GM19455 (cell line): Measurements from ENCODE around the gene CCDC116.

Experiments
- ATAC-seq: cut with Tn5 transposase; IDR thresholded peaks from one replicate; pipeline ENCODE4 v1.9.1; 2021; ENCODE audit not compliant: unreplicated experiment

The CCDC116 gene

DNA sequence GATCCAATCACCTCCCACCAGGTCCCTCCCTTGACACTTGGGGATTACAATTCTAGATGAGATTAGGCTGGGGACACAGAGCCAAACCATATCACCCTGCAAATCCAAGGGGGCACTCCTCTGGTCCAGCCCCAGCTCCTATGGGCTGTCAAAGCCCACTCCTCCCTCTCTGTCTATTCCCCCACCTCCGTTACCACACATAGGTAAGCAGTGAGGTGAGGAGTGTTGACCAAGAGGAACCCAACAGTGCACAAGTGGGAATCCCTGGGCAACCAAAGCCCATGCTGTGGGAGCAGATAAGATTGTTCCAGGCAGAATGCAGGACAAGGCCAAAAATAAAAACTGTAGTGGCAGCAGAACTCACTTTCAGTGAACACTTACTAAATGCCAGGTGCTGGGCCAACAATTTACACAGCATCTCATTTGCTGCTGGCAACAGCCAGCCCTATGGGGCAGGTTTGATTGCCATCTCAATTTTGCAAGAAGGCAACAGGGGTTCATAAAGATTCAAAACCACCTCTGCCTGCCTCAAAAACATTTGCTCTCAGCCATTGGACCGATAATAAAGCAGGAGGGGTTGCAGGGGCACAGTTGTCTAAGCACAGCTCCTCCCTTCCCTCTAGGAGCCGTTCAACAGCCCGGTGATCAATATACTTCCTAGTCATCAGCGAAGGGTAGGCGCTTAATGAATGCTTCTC lies 18.4 kb downstream of the CCDC116 start:
- ATAC-seq = no peak

DNA sequence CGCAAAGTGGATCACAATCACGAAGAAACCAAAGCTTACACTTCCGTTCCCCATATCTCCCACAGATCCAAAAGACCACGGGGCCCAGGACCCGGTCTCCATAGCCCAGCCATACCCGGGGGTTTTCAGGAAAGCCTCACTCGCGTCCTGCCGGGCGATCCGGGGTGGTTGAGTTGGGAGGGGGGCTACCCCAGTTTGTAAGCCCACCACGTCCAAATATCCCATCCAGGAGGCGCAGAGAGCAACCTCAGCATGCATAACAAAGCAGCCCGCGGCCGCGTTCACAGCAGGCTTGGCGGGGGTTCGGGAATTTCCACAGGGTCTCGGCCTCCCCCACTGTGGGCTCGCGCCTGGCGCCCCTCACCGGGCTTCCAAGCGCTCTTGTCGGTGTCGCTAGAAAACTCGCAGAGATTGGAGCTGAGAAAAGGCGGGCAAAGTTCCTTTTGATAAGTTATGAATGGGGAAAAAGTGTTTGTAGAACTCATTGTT lies 19.0 kb downstream of the CCDC116 start:
- ATAC-seq = peak; percentile 13

GRCh38 chr22:21652010-21652546 lies 19.5 kb downstream of the CCDC116 start:
- ATAC-seq = peak; percentile 85

GRCh38 chr22:21652547-21653545 lies 20.3 kb downstream of the CCDC116 start:
- no peak for ATAC-seq

- ATAC-seq = peak; percentile 7
These were observed 24.4 kb downstream of the CCDC116 start for GRCh38 chr22:21657020-21657359.

GRCh38 chr22:21657360-21658032 lies 24.9 kb downstream of the CCDC116 start:
- peak; percentile 66 for ATAC-seq

DNA sequence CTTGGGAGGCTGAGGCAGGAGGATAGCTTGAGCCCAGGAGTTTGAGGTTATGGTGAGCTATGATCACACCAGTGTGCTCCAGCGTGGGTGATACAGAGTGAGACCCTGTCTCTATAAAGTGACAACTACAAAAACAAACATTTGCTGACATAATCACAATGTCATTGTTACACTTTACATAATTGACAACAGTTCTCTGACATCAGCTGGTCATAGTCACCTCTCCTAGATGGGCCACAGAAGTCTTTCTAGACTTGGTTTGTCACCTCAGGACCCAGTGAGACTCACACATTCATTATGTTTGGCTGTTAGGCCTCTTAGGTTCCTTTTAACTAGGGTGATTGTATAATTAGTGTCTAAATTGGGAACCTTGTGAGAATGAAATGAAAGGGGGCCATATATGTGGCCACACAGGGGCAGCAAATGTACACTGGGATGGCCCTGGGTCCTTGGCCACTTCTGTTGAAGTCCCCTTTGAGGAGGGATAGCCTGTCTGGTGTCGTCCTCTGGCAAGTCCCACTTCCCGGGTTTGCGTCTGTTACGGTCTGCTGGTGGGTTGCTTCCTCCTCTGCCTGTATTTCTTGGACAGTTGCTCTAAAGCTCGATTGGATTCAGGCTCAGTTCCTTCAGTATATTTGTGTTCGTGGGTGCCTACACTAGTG lies 27.4 kb downstream of the CCDC116 start:
- no peak for ATAC-seq

DNA sequence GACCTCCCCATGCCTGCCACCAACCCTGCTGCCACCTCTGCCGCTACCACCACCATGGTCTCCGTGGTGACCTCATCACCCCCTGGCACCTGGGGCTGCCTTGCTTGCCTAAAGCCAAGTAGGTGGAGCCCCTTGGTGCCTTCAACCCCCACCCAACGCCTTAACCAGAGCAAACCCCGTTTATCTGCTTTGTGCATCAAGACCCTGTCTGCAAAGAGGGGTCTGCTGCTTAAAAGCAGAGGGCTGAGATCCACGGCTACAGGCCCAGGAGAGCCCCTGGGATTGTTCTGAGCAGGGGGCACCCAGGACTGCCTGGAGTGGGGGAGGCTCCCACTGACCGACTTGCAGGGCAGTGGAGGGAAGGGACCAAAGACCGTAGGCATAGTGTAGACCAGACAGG lies 28.3 kb downstream of the CCDC116 start:
- ATAC-seq = no peak

DNA sequence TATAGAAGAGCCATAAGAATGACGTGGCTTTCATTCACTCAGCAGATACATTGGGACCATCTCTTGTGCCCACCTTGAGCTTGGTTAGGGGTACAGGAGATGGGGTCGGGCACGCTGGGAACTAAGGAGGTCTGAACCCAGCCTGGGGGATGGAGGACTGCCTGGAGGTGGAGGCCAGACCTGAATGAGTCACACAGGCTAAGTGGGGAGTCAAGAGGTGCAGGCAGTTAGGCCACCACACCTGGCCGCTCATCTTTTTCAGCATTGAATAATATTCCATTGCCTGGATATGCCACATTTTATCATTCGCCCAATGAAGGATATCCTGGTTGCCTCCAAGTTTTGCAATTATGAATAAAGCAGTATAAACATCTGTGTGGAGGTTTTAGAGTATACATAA lies 29.4 kb downstream of the CCDC116 start:
- no peak for ATAC-seq

- no peak for ATAC-seq
These were observed 31.2 kb downstream of the CCDC116 start for GRCh38 chr22:21663738-21664137.

DNA sequence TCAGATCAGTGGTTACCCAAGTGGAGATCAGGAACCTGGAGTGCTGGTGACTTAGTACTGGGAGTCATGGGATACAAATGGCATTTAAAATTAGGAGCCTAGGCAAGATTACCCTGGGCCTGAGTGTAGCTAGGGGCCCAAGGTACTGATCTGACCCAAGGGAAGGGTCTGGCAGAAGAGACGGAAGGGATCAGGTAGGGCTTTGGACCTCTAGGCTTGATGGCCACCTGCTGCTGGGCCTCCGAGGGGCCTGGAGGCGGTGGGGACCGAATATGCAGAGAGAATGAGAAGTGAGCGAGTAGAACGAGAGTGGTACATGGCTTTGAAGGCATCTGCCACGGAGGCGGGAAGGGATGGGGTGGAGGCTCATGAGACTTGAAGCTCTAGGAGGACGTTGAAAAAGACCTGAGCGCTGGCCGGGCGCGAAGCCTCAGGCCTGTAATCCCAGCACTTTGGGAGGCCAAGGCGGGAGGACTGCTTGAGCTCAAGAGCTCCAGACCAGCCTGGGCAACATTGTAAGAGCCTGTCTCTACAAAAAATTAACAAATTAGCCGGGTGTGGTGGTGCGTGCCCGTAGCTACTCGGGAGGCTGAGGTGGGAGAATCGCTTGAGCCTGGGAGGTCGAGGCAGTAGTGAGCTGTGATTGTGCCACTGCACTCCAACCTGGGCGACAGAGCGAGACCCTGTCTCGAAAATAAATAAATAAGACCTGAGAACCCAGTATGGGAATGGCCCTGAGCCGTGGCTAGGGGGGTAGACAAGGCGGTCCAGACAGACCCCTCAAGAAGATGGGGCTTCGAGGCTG lies 32.7 kb downstream of the CCDC116 start:
- no peak for ATAC-seq

- no peak for ATAC-seq
These were observed 34.2 kb downstream of the CCDC116 start for GRCh38 chr22:21666786-21667185.

DNA sequence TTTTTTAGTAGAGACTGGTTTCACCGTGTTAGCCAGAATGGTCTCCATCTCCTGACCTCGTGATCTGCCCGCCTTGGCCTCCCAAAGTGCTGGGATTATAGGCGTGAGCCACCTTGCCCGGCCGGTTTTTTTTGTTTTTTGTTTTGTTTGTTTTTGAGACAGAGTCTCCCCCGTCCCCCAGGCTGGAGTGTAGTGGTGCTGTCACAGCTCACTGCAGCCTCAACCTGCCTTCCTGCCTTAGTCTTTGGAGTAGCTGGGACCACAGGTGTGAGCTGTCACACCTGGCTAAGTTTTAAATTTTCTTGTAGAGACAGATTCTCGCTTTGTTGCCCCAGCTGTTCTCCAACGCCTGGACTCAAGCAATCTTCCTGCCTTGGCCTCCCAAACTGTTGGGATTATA lies 36.5 kb downstream of the CCDC116 start:
- ATAC-seq = no peak

DNA sequence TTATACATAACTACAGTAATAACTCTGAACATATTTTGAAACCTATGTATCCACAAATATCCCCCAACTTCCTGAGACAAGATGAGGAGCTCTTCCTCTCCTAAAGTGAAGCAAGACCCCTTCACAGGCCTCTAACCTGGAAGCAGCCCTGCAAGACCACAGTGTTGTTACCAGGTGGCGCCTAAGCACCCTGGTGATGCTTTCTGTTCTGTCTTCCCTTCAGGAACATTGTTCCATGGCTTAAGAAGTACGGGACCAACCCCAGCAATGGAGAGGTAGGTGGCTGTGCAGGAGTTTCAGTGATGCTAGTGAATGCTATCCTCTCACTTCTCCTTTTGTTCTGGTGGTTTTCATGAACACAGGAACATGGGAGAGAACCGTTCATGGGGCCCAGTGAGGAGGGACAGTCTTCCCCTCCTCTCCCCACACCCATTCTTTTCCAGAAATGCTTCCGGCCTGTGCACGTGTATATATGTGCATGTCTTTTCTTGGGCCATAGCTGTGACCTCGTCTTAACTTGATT lies 39.6 kb downstream of the CCDC116 start:
- no peak for ATAC-seq

GRCh38 chr22:21673534-21674321 lies 41.2 kb downstream of the CCDC116 start:
- ATAC-seq = no peak

GRCh38 chr22:21674638-21675245 lies 42.2 kb downstream of the CCDC116 start:
- no peak for ATAC-seq

DNA sequence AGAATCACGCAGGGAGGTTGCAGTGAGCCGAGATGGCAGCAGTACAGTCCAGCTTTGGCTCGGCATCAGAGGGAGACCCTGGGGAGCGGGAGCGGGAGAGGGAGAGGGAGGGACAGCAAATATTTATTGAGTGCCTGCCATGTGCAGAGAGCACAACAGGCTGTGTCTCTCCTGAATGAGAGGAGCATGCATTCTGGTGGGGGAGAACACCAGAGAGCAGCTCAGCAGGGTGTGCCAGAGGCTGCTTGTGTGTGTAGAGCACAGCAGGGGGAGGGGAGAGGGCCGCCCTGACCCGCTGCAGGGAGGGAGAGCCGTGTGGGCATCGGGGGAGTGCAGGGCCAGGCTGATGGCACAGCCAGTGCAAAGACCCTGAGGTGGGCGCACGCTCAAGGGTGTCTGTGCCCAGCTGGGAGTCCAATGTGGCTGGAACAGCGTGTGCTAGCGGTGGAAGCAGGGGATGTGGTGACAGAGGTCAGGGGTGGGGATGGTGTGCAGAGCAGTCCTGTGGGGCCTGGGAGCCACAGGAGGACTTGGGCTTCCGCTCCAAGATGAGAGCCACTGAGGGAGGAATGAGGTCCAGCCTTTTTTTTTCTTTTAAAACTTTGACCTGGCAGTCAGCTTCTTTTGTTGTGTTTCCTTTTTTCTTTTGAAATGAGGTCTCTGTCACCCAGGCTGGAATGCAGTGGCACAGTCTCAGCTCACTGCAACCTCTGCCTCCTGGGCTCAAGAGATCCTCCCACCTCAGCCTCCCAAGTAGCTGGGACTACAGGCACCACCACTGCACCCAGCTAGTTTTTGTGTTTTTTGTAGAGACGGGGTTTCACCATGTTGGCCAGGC lies 45.3 kb downstream of the CCDC116 start:
- no peak for ATAC-seq
